HG03060 (cell line): ENCODE results near the gene FARS2.
"Not testable (repeated sequence)": the region's sequence is repeated elsewhere in the genome, so short reads cannot be mapped to it uniquely, and the experiment has no call there.

Experiments
- ATAC-seq: cut with Tn5 transposase; IDR thresholded peaks from one replicate; pipeline ENCODE4 v1.9.1; 2021; ENCODE audit warnings: low read depth, moderate number of reproducible peaks; ENCODE audit not compliant: unreplicated experiment

Gene FARS2

GRCh38 chr6:5796555-5796954 is 535.2 kb downstream of the FARS2 start:
- not testable (repeated sequence) for ATAC-seq

- not testable (repeated sequence) for ATAC-seq
Measured at GRCh38 chr6:5806406-5806805, 545.1 kb downstream of the FARS2 start.

GRCh38 chr6:5809450-5809849 is 548.1 kb downstream of the FARS2 start:
- no peak for ATAC-seq

GRCh38 chr6:5811997-5812396 is 550.7 kb downstream of the FARS2 start:
- no peak for ATAC-seq

GRCh38 chr6:5813625-5814027 is 552.3 kb downstream of the FARS2 start:
- ATAC-seq = no peak

GRCh38 chr6:5814116-5814515 is 552.8 kb downstream of the FARS2 start:
- no peak for ATAC-seq

GRCh38 chr6:5814901-5815300 is 553.6 kb downstream of the FARS2 start:
- ATAC-seq = no peak

GRCh38 chr6:5817869-5818268 is 556.6 kb downstream of the FARS2 start:
- no peak for ATAC-seq

GRCh38 chr6:5818959-5819358 is 557.6 kb downstream of the FARS2 start:
- ATAC-seq = no peak
